OCI-M1 (cell line): ENCODE data around the gene GABBR2.
A peak's percentile ranks its signal among the peaks of the same experiment; 100 is the strongest.

Source experiments
- DNase-seq: peaks from one replicate; lab custom pipeline; 2025; lab: John Stamatoyannopoulos, UW

The GABBR2 gene

GRCh38 chr9:98255578-98256296 lies 453.0 kb downstream of the GABBR2 start, which contains the start of gene TBC1D2:
Gene TBC1D2, minus strand, starts transcription at chr9:98255649. Its CDS starts 108 bp downstream, at chr9:98255541.
- peak; percentile 98 for DNase-seq

GRCh38 chr9:98255061-98255577 lies 453.6 kb downstream of the GABBR2 start:
- DNase-seq = no peak

GRCh38 chr9:98254228-98255060 lies 454.3 kb downstream of the GABBR2 start:
- DNase-seq = no peak

GRCh38 chr9:98253565-98253964 lies 455.2 kb downstream of the GABBR2 start:
- no peak for DNase-seq

GRCh38 chr9:98251551-98251950 lies 457.2 kb downstream of the GABBR2 start:
- DNase-seq = no peak

- DNase-seq = no peak
Measured at GRCh38 chr9:98249771-98250170, 459.0 kb downstream of the GABBR2 start.

- peak; percentile 62 for DNase-seq
Measured at GRCh38 chr9:98248737-98249474, 459.8 kb downstream of the GABBR2 start.

GRCh38 chr9:98247831-98248657 lies 460.7 kb downstream of the GABBR2 start:
- DNase-seq = no peak

- DNase-seq = no peak
Measured at GRCh38 chr9:98242426-98242825, 466.3 kb downstream of the GABBR2 start.

GRCh38 chr9:98241357-98242300 lies 467.1 kb downstream of the GABBR2 start:
- peak; percentile 19 for DNase-seq

- DNase-seq = peak; percentile 87
Measured at GRCh38 chr9:98240475-98240874, 468.3 kb downstream of the GABBR2 start.
